Osteoblast (primary cell): ENCODE results near the gene LLGL2. TPM values are rescaled to one million over a fixed set of nuclear protein-coding genes. Genes with fewer than 3 reads are reported as not detected.

Experiments
- DNase-seq: peaks from one replicate; pipeline ENCODE4 v3.0.0; 2011; ENCODE audit warnings: low spot score, mixed read lengths; ENCODE audit not compliant: insufficient read length; ENCODE audit errors: missing footprints
- H2AFZ ChIP-seq: 2 replicates; pipeline ENCODE4 v1.6.0; 2011; ENCODE audit warnings: mild to moderate bottlenecking, low read length
- H3K27ac ChIP-seq: 2 replicates; pipeline ENCODE4 v1.5.1; 2011; ENCODE audit warnings: mild to moderate bottlenecking, low read depth, low read length, moderate library complexity
- H3K27me3 ChIP-seq: 2 replicates; pipeline ENCODE4 v1.6.0; 2012; ENCODE audit warnings: mild to moderate bottlenecking, control low read depth, inconsistent platforms, low read length, moderate library complexity; ENCODE audit not compliant: insufficient read depth
- H3K36me3 ChIP-seq: 2 replicates; pipeline ENCODE4 v1.5.1; 2011; ENCODE audit warnings: mild to moderate bottlenecking, low read length, control low read depth, moderate library complexity; ENCODE audit not compliant: insufficient read depth
- H3K4me1 ChIP-seq: 2 replicates; pipeline ENCODE4 v1.5.1; 2011; ENCODE audit warnings: mild to moderate bottlenecking, low read length, control low read depth, moderate library complexity; ENCODE audit not compliant: insufficient read depth
- H3K4me2 ChIP-seq: 2 replicates; pipeline ENCODE4 v1.6.0; 2011; ENCODE audit warnings: mild to moderate bottlenecking, low read length; ENCODE audit not compliant: insufficient read depth
- H3K4me3 ChIP-seq: fragments of 200-600 bp; sonication (generic); 3 replicates; pipeline ENCODE4 v1.5.1; 2012; ENCODE audit warnings: mild to moderate bottlenecking, low read length, inconsistent platforms; ENCODE audit not compliant: insufficient read depth
- H3K79me2 ChIP-seq: 2 replicates; pipeline ENCODE4 v1.6.0; 2012; ENCODE audit warnings: mild to moderate bottlenecking, low read length, control low read depth, inconsistent platforms; ENCODE audit not compliant: insufficient read depth
- H3K9me3 ChIP-seq: 2 replicates; pipeline ENCODE4 v1.5.1; 2011; ENCODE audit warnings: low read depth, low read length, control low read depth
- H4K20me1 ChIP-seq: 2 replicates; pipeline ENCODE4 v1.6.0; 2012; ENCODE audit warnings: mild to moderate bottlenecking, low read length, control low read depth; ENCODE audit not compliant: insufficient read depth
- total RNA-seq: library from RNA; depleted of rRNA; stranded (reverse); fragments of >200 nt; gene quantifications from 2 replicates; pipeline ENCODE4 v1.2.3, GENCODE V29; 2012
- TF ChIP-seq, protein P1 (sequence below): IDR thresholded peaks from 2 replicates; pipeline ENCODE4 v1.5.1; 2011; ENCODE audit warnings: mild to moderate bottlenecking, low read depth, low read length, moderate library complexity; ENCODE audit errors: extremely low read depth

LLGL2 gene
- total RNA-seq, 1 donor: 0.36 TPM

DNA sequence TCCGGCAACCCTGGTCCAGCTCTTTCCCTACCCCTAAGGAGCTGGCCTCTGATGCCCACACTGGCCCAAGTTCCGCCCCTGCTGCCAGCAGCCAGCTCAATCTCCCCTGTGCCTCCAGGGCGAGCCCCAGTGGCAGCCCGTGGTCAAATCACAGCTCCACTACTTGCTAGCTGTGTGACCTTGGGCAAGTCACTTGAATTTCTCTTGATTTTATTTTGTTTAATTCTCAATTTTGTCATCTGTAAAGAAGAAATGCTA, 20.4 kb upstream of the LLGL2 start:
- no peaks in the 10 kb centered on the region for H3K9me3 ChIP-seq
- no peak overlapping the region for H3K4me2 ChIP-seq
- no peak overlapping the region for H2AFZ ChIP-seq
- DNase-seq: no peak
- peaks cover 22% of the 10 kb centered on the region for H4K20me1 ChIP-seq
- no peaks in the 10 kb centered on the region for H3K27me3 ChIP-seq
- TF ChIP-seq, protein P1, sequence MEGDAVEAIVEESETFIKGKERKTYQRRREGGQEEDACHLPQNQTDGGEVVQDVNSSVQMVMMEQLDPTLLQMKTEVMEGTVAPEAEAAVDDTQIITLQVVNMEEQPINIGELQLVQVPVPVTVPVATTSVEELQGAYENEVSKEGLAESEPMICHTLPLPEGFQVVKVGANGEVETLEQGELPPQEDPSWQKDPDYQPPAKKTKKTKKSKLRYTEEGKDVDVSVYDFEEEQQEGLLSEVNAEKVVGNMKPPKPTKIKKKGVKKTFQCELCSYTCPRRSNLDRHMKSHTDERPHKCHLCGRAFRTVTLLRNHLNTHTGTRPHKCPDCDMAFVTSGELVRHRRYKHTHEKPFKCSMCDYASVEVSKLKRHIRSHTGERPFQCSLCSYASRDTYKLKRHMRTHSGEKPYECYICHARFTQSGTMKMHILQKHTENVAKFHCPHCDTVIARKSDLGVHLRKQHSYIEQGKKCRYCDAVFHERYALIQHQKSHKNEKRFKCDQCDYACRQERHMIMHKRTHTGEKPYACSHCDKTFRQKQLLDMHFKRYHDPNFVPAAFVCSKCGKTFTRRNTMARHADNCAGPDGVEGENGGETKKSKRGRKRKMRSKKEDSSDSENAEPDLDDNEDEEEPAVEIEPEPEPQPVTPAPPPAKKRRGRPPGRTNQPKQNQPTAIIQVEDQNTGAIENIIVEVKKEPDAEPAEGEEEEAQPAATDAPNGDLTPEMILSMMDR: no peak
- no peak overlapping the region for H3K4me3 ChIP-seq
- H3K79me2 ChIP-seq: peaks cover 2% of the 10 kb centered on the region
- H3K27ac ChIP-seq: no peak overlapping the region
- peaks cover 5% of the 10 kb centered on the region for H3K36me3 ChIP-seq
- H3K4me1 ChIP-seq: no peaks in the 10 kb centered on the region

DNA sequence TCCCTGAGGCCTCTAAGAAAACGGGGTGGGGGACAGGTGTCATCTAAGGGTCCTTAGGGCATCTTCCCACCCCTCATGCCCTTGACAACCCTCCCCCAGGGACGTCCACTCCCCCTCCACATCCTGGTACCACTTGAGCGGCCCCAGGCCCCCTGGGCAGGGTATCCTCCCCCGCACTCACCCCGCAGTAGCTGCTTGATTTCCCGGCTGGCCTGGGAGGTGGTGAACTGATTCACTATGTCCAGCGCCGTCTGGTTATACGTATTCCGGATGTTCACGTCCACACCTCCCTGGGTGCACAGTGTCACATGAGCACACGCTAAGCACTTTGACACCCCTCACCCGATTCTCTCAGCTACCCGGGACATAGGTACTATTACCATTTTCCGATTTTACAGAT, 19.9 kb upstream of the LLGL2 start:
- TF ChIP-seq, protein P1: no peak
- peaks cover 26% of the 10 kb centered on the region for H4K20me1 ChIP-seq
- no peaks in the 10 kb centered on the region for H3K27me3 ChIP-seq
- no peak overlapping the region for H2AFZ ChIP-seq
- H3K4me2 ChIP-seq: no peak overlapping the region
- peaks cover 2% of the 10 kb centered on the region for H3K79me2 ChIP-seq
- no peaks in the 10 kb centered on the region for H3K4me1 ChIP-seq
- H3K27ac ChIP-seq: no peak overlapping the region
- no peaks in the 10 kb centered on the region for H3K9me3 ChIP-seq
- no peak overlapping the region for H3K4me3 ChIP-seq
- H3K36me3 ChIP-seq: peaks cover 4% of the 10 kb centered on the region
- no peak for DNase-seq

DNA sequence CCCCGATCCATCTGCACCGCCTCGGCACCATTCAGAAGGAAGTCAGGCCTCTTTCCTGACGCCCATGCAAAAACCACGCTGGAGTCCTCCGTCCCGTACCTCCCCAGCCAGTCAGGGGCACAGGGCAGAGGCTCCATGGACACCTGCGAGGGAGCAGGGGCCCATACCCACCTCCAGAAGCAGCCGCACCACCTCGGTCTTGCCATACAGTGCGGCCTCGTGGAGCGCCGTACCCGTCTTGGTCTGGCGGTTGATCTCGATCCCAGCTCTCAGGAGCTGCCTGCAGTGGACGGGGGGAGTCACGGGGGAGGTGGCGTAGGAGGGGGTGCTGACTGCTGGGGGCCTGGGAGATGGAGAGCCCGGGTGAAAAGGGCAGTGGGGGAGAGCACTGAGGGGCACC, 19.4 kb upstream of the LLGL2 start:
- DNase-seq: no peak

DNA sequence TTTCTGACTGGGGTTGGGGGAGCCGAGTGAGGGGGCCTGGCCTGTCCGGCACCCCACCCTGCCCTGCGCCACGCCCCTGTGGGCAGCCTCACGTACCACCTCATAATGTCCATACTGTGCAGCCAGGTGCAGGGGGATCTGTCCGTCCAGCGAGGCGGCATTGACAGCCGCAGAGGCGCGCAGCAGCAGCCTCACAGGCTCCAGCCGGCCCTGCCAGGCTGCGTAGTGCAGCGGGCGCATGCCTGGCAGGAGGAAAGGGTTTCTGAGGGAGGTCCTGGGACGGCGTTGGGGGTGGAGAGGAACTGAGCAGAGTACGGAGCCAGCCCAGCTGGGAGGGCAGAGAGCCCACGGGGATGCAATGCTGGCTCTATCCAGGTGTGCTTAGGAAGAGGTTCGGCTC, 18.6 kb upstream of the LLGL2 start:
- Histone ChIP-seq H3K79me2 (peaks cover 9% of the 10 kb centered on the region), H3K36me3 (peaks cover 5% of the 10 kb centered on the region), H3K27me3 (no peaks in the 10 kb centered on the region), H3K9me3 (no peaks in the 10 kb centered on the region), H3K4me2 (no peak overlapping the region), H3K4me1 (no peaks in the 10 kb centered on the region), H4K20me1 (peaks cover 35% of the 10 kb centered on the region), H3K4me3 (no peak overlapping the region), H3K27ac (no peak overlapping the region), H2AFZ (no peak overlapping the region)
- no peak for DNase-seq
- TF ChIP-seq, protein P1: no peak

More for the DNA sequence above, 19.4 kb upstream of the LLGL2 start:
- Histone ChIP-seq H3K4me3 (no peak overlapping the region), H3K79me2 (peaks cover 2% of the 10 kb centered on the region), H2AFZ (no peak overlapping the region), H3K36me3 (peaks cover 4% of the 10 kb centered on the region), H3K9me3 (no peaks in the 10 kb centered on the region), H3K27me3 (no peaks in the 10 kb centered on the region), H3K4me2 (no peak overlapping the region), H3K27ac (no peak overlapping the region), H4K20me1 (peaks cover 28% of the 10 kb centered on the region), H3K4me1 (no peaks in the 10 kb centered on the region)
- TF ChIP-seq, protein P1: no peak
